ENCODE results near the gene SRP9.

Gene SRP9

GRCh38 chr1:225737866-225738265 is 39.8 kb upstream of the SRP9 start:
- H3K4me3 ChIP-seq (ENCODE audit: control insufficient read depth, low read depth, low read length) = no peak overlapping the region
- no peak for DNase-seq (ENCODE audit: low read depth)
- TF ChIP-seq CTCF (IDR thresholded peaks at IDR 0.05; ENCODE audit: control insufficient read depth, insufficient read depth, low read depth, low read length, missing control alignments) = no peak

- no peak overlapping the region for H3K4me3 ChIP-seq (ENCODE audit: control insufficient read depth, low read depth, low read length)
- DNase-seq (ENCODE audit: low read depth) = no peak
- no peak for TF ChIP-seq CTCF (IDR thresholded peaks at IDR 0.05; ENCODE audit: control insufficient read depth, insufficient read depth, low read depth, low read length, missing control alignments)
Measured at GRCh38 chr1:225738763-225739162, 38.9 kb upstream of the SRP9 start.

- DNase-seq (ENCODE audit: low read depth) = no peak
- TF ChIP-seq CTCF (IDR thresholded peaks at IDR 0.05; ENCODE audit: control insufficient read depth, insufficient read depth, low read depth, low read length, missing control alignments) = no peak
Measured at GRCh38 chr1:225739542-225740107, 38.0 kb upstream of the SRP9 start.

GRCh38 chr1:225744745-225745144 is 32.9 kb upstream of the SRP9 start:
- no peak for TF ChIP-seq CTCF (IDR thresholded peaks at IDR 0.05; ENCODE audit: control insufficient read depth, insufficient read depth, low read depth, low read length, missing control alignments)
- no peak for DNase-seq (ENCODE audit: low read depth)
- H3K4me3 ChIP-seq (ENCODE audit: control insufficient read depth, low read depth, low read length) = no peak overlapping the region

More at GRCh38 chr1:225739542-225740107, 38.0 kb upstream of the SRP9 start:
- H3K4me3 ChIP-seq (ENCODE audit: control insufficient read depth, low read depth, low read length) = no peak overlapping the region

GRCh38 chr1:225745273-225745672 is 32.4 kb upstream of the SRP9 start:
- no peak for DNase-seq (ENCODE audit: low read depth)
- H3K4me3 ChIP-seq (ENCODE audit: control insufficient read depth, low read depth, low read length) = no peak overlapping the region
- TF ChIP-seq CTCF (IDR thresholded peaks at IDR 0.05; ENCODE audit: control insufficient read depth, insufficient read depth, low read depth, low read length, missing control alignments) = no peak

- TF ChIP-seq CTCF (IDR thresholded peaks at IDR 0.05; ENCODE audit: control insufficient read depth, insufficient read depth, low read depth, low read length, missing control alignments) = peak; percentile 41
- DNase-seq (ENCODE audit: low read depth) = peak; percentile 65
- peak overlapping the region; percentile 74 for H3K4me3 ChIP-seq (ENCODE audit: control insufficient read depth, low read depth, low read length)
Measured at GRCh38 chr1:225746361-225747179, 31.1 kb upstream of the SRP9 start.
